ENCODE measurements around the gene FLNA. TPM values are rescaled to one million over a fixed set of nuclear protein-coding genes. Genes with fewer than 3 reads are reported as not detected.

FLNA gene
- polyA plus RNA-seq, 2 donors: 407 to 691 TPM

DNA sequence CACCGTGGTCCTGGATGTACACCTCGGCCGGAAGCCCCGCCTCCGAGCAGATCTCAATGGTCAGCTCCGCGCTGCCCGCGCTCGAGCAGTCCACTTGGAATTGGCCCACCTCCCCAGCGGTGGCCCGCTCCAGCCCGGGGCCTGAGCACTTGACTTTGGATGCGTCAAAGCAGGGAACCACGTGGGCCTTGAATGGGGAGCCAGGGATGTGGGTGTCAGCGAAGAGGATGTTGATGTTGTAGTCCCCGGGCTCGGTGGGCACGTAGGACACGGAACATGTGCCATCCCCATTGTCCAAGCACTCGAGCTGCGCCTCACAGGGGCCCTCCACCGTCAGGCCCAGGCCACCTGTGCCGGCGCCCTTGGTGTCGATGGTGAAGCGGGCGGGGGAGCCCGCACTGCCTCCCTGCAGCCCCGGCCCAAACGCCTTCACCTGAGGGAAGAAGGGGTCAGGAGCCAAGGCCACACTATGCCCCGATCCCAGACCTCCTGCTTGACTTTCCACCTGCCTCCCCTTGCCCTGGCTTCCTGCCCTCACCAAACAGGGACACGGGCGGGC, 14.2 kb downstream of the FLNA start:
- 79 to 88% methylated on average over 34 of the region's 34 CpGs for WGBS, 2 donors
- no peak overlapping the region for H3K4me3 ChIP-seq (ENCODE audit: low read depth in 1 of 2, low read length in 2 of 2)
- H3K27ac ChIP-seq (ENCODE audit: low read depth in 2 of 2, low read length in 1 of 2): no peak overlapping the region
- H3K36me3 ChIP-seq (ENCODE audit: control insufficient read depth in 2 of 2, insufficient read depth in 2 of 2, low read length in 1 of 2): peaks cover 0 to 84% of the 10 kb centered on the region in 2 donors
- no peaks in the 10 kb centered on the region for H3K4me1 ChIP-seq (ENCODE audit: control insufficient read depth in 2 of 2, insufficient read depth in 2 of 2, low read length in 1 of 2)
- no peaks in the 10 kb centered on the region for H3K9me3 ChIP-seq (ENCODE audit: control insufficient read depth in 2 of 2, insufficient read depth in 1 of 2, low read depth in 1 of 2, low read length in 1 of 2)
- H3K27me3 ChIP-seq (ENCODE audit: control insufficient read depth in 1 of 2, insufficient read depth in 2 of 2, low read length in 2 of 2): no peaks in the 10 kb centered on the region

GRCh38 chrX:154359362-154360154, 14.9 kb downstream of the FLNA start:
- 83 to 94% methylated on average over 41 of the region's 41 CpGs for whole genome bisulfite sequencing, 2 donors
- H3K4me1 ChIP-seq (ENCODE audit: control insufficient read depth in 2 of 2, insufficient read depth in 2 of 2, low read length in 1 of 2): no peaks in the 10 kb centered on the region
- H3K9me3 ChIP-seq (ENCODE audit: control insufficient read depth in 2 of 2, insufficient read depth in 1 of 2, low read depth in 1 of 2, low read length in 1 of 2): no peaks in the 10 kb centered on the region
- H3K36me3 ChIP-seq (ENCODE audit: control insufficient read depth in 2 of 2, insufficient read depth in 2 of 2, low read length in 1 of 2): peaks cover 0 to 84% of the 10 kb centered on the region in 2 donors
- H3K4me3 ChIP-seq (ENCODE audit: low read depth in 1 of 2, low read length in 2 of 2): no peak overlapping the region
- H3K27ac ChIP-seq (ENCODE audit: low read depth in 2 of 2, low read length in 1 of 2): no peak overlapping the region
- no peaks in the 10 kb centered on the region for H3K27me3 ChIP-seq (ENCODE audit: control insufficient read depth in 1 of 2, insufficient read depth in 2 of 2, low read length in 2 of 2)

DNA sequence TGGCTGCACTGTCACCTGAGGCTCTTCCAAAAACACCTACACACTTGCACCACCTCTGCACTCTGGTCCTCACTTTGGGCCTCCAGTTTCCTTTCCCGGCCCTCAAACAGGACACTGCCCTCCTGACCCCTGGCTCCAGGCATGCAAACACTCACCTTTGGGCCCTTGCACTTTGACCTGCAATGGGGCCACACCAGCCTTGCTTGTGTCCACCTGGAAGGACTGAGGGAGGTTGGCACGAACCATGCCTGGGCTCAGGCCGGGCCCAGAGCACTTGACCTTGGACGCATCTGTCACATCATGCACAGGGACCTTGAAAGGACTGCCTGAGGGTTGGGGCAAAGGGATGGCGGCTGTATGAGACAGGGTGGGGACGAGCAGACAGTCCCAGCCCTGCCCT, 15.6 kb downstream of the FLNA start:
- H3K4me1 ChIP-seq (ENCODE audit: control insufficient read depth in 2 of 2, insufficient read depth in 2 of 2, low read length in 1 of 2): no peaks in the 10 kb centered on the region
- no peaks in the 10 kb centered on the region for H3K9me3 ChIP-seq (ENCODE audit: control insufficient read depth in 2 of 2, insufficient read depth in 1 of 2, low read depth in 1 of 2, low read length in 1 of 2)
- 80 to 81% methylated on average over 6 of the region's 6 CpGs for WGBS, 2 donors
- H3K27me3 ChIP-seq (ENCODE audit: control insufficient read depth in 1 of 2, insufficient read depth in 2 of 2, low read length in 2 of 2): no peaks in the 10 kb centered on the region
- H3K4me3 ChIP-seq (ENCODE audit: low read depth in 1 of 2, low read length in 2 of 2): no peak overlapping the region
- peaks cover 0 to 83% of the 10 kb centered on the region in 2 donors for H3K36me3 ChIP-seq (ENCODE audit: control insufficient read depth in 2 of 2, insufficient read depth in 2 of 2, low read length in 1 of 2)
- no peak overlapping the region for H3K27ac ChIP-seq (ENCODE audit: low read depth in 2 of 2, low read length in 1 of 2)

- WGBS, 2 donors: 79 to 84% methylated on average over 11 of the region's 11 CpGs
- H3K4me1 ChIP-seq (ENCODE audit: control insufficient read depth in 2 of 2, insufficient read depth in 2 of 2, low read length in 1 of 2): no peaks in the 10 kb centered on the region
These were observed 16.4 kb downstream of the FLNA start for GRCh38 chrX:154358011-154358410.

DNA sequence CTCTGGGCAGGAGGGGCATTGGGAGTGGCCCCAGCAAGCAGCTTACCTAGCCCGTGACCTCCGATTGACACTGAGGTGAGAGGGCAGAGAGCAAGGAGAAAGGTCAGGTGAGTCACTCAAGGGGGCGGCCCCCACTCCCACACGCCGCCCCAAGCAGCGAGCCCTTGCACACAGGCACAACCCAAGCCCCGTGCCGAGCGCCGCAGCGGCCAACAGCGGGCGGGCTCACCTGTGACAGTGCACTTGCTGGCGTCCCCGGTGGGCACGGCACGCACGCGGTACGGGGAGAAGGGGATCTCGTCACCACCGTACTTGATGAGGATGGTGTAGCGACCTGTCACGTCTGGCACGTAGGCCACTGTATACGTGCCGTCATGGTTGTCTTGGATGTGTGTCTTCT, 17.2 kb downstream of the FLNA start:
- H3K4me1 ChIP-seq (ENCODE audit: control insufficient read depth in 2 of 2, insufficient read depth in 2 of 2, low read length in 1 of 2): no peaks in the 10 kb centered on the region
- H3K4me3 ChIP-seq (ENCODE audit: low read depth in 1 of 2, low read length in 2 of 2): no peak overlapping the region
- no peaks in the 10 kb centered on the region for H3K9me3 ChIP-seq (ENCODE audit: control insufficient read depth in 2 of 2, insufficient read depth in 1 of 2, low read depth in 1 of 2, low read length in 1 of 2)
- WGBS, 2 donors: 76 to 86% methylated on average over 27 of the region's 27 CpGs
- no peak overlapping the region for H3K27ac ChIP-seq (ENCODE audit: low read depth in 2 of 2, low read length in 1 of 2)
- no peaks in the 10 kb centered on the region for H3K27me3 ChIP-seq (ENCODE audit: control insufficient read depth in 1 of 2, insufficient read depth in 2 of 2, low read length in 2 of 2)
- peaks cover 0 to 89% of the 10 kb centered on the region in 2 donors for H3K36me3 ChIP-seq (ENCODE audit: control insufficient read depth in 2 of 2, insufficient read depth in 2 of 2, low read length in 1 of 2)

More at GRCh38 chrX:154358011-154358410, 16.4 kb downstream of the FLNA start:
- Histone ChIP-seq H3K27me3 (ENCODE audit: control insufficient read depth in 1 of 2, insufficient read depth in 2 of 2, low read length in 2 of 2) (no peaks in the 10 kb centered on the region), H3K36me3 (ENCODE audit: control insufficient read depth in 2 of 2, insufficient read depth in 2 of 2, low read length in 1 of 2) (peaks cover 0 to 89% of the 10 kb centered on the region in 2 donors), H3K27ac (ENCODE audit: low read depth in 2 of 2, low read length in 1 of 2) (no peak overlapping the region), H3K4me3 (ENCODE audit: low read depth in 1 of 2, low read length in 2 of 2) (no peak overlapping the region), H3K9me3 (ENCODE audit: control insufficient read depth in 2 of 2, insufficient read depth in 1 of 2, low read depth in 1 of 2, low read length in 1 of 2) (no peaks in the 10 kb centered on the region)

- no peaks in the 10 kb centered on the region for H3K4me1 ChIP-seq (ENCODE audit: control insufficient read depth in 2 of 2, insufficient read depth in 2 of 2, low read length in 1 of 2)
- no peaks in the 10 kb centered on the region for H3K27me3 ChIP-seq (ENCODE audit: control insufficient read depth in 1 of 2, insufficient read depth in 2 of 2, low read length in 2 of 2)
- WGBS, 2 donors: 70 to 78% methylated on average over 13 of the region's 13 CpGs
- no peaks in the 10 kb centered on the region for H3K9me3 ChIP-seq (ENCODE audit: control insufficient read depth in 2 of 2, insufficient read depth in 1 of 2, low read depth in 1 of 2, low read length in 1 of 2)
- H3K4me3 ChIP-seq (ENCODE audit: low read depth in 1 of 2, low read length in 2 of 2): no peak overlapping the region
- peaks cover 0 to 83% of the 10 kb centered on the region in 2 donors for H3K36me3 ChIP-seq (ENCODE audit: control insufficient read depth in 2 of 2, insufficient read depth in 2 of 2, low read length in 1 of 2)
- H3K27ac ChIP-seq (ENCODE audit: low read depth in 2 of 2, low read length in 1 of 2): no peak overlapping the region
These were observed 17.8 kb downstream of the FLNA start for GRCh38 chrX:154356596-154356995.

DNA sequence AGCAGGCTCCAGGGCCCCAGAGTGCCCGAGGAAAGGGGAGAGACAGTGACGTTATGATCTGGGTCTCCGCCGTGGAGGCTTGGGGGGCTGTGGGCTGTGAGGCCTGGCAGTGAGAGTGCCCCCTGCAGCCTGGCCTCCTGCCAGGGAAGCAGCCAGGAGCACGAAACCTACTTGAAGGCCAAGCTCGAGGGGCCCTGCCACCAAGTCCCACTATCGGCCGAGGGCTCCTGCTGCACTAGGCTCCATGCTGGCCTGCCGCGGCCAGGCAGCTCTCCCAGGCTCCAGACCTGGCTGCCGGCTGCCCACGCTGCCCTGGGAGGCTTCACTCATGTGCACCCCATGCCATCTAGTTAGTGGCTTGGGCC, 18.7 kb downstream of the FLNA start:
- H3K27me3 ChIP-seq (ENCODE audit: control insufficient read depth in 1 of 2, insufficient read depth in 2 of 2, low read length in 2 of 2): no peaks in the 10 kb centered on the region
- peaks cover 0 to 83% of the 10 kb centered on the region in 2 donors for H3K36me3 ChIP-seq (ENCODE audit: control insufficient read depth in 2 of 2, insufficient read depth in 2 of 2, low read length in 1 of 2)
- H3K4me3 ChIP-seq (ENCODE audit: low read depth in 1 of 2, low read length in 2 of 2): no peak overlapping the region
- no peaks in the 10 kb centered on the region for H3K9me3 ChIP-seq (ENCODE audit: control insufficient read depth in 2 of 2, insufficient read depth in 1 of 2, low read depth in 1 of 2, low read length in 1 of 2)
- peaks cover 3 to 5% of the 10 kb centered on the region in 2 donors for H3K4me1 ChIP-seq (ENCODE audit: control insufficient read depth in 2 of 2, insufficient read depth in 2 of 2, low read length in 1 of 2)
- H3K27ac ChIP-seq (ENCODE audit: low read depth in 2 of 2, low read length in 1 of 2): no peak overlapping the region
- WGBS, 2 donors: 73 to 78% methylated on average over 11 to 12 of the region's 12 CpGs

GRCh38 chrX:154355094-154355775, 19.2 kb downstream of the FLNA start:
- 70 to 75% methylated on average over 28 to 30 of the region's 30 CpGs for WGBS, 2 donors
- Histone ChIP-seq H3K4me3 (ENCODE audit: low read depth in 1 of 2, low read length in 2 of 2) (no peak overlapping the region), H3K27ac (ENCODE audit: low read depth in 2 of 2, low read length in 1 of 2) (no peak overlapping the region), H3K27me3 (ENCODE audit: control insufficient read depth in 1 of 2, insufficient read depth in 2 of 2, low read length in 2 of 2) (no peaks in the 10 kb centered on the region), H3K36me3 (ENCODE audit: control insufficient read depth in 2 of 2, insufficient read depth in 2 of 2, low read length in 1 of 2) (peaks cover 0 to 84% of the 10 kb centered on the region in 2 donors), H3K4me1 (ENCODE audit: control insufficient read depth in 2 of 2, insufficient read depth in 2 of 2, low read length in 1 of 2) (peaks cover 3 to 6% of the 10 kb centered on the region in 2 donors), H3K9me3 (ENCODE audit: control insufficient read depth in 2 of 2, insufficient read depth in 1 of 2, low read depth in 1 of 2, low read length in 1 of 2) (no peaks in the 10 kb centered on the region)

DNA sequence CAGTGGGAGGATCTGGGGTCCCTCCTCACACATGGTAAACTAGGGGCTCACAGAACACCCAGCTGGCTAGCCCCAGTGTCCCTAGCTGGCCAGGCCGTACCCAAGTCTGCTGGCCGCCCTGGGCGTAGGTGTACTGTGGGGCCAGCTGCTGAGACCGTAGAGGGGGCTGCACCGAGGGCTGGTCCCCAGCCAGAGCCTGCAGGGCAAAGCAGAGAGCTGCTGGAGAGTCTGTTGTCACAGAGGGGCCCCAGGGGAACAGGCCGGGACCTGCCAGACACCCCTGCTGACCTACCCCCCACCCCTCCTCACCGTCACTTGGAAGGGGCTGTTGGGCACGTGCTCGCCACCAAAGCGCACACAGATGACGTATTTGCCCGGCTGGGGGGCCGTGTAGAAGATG, 19.9 kb downstream of the FLNA start:
- Histone ChIP-seq H3K27me3 (ENCODE audit: control insufficient read depth in 1 of 2, insufficient read depth in 2 of 2, low read length in 2 of 2) (no peaks in the 10 kb centered on the region), H3K9me3 (ENCODE audit: control insufficient read depth in 2 of 2, insufficient read depth in 1 of 2, low read depth in 1 of 2, low read length in 1 of 2) (no peaks in the 10 kb centered on the region), H3K4me1 (ENCODE audit: control insufficient read depth in 2 of 2, insufficient read depth in 2 of 2, low read length in 1 of 2) (peaks cover 3 to 6% of the 10 kb centered on the region in 2 donors), H3K27ac (ENCODE audit: low read depth in 2 of 2, low read length in 1 of 2) (no peak overlapping the region), H3K4me3 (ENCODE audit: low read depth in 1 of 2, low read length in 2 of 2) (no peak overlapping the region), H3K36me3 (ENCODE audit: control insufficient read depth in 2 of 2, insufficient read depth in 2 of 2, low read length in 1 of 2) (peaks cover 0 to 85% of the 10 kb centered on the region in 2 donors)
- 73 to 78% methylated on average over 13 of the region's 13 CpGs for WGBS, 2 donors
